HepG2 (cell line): ENCODE measurements around the gene TRRAP.

Experiments used
- ATF7-NPFF ChIP-seq: sonication (generic); formaldehyde crosslinking; IDR thresholded peaks from 2 replicates; pipeline ENCODE4 v1.8.1; 2023; ENCODE audit warnings: mild to moderate bottlenecking, low read depth, missing genetic modification reagents, moderate library complexity
- CBX1 ChIP-seq: IDR thresholded peaks from one replicate; pipeline ENCODE4 v1.6.1; 2016; ENCODE audit warnings: antibody characterized with exemption, low read depth
- ESRRA ChIP-seq: sonication (generic); formaldehyde crosslinking; IDR thresholded peaks from 2 replicates; pipeline ENCODE4 v1.5.1; 2020; ENCODE audit warnings: mild to moderate bottlenecking, low read depth, missing genetic modification reagents
- MYC ChIP-seq: sonication (generic); formaldehyde crosslinking; IDR thresholded peaks from 2 replicates; pipeline ENCODE4 v1.9.0; 2021; ENCODE audit warnings: missing genetic modification reagents, borderline replicate concordance
- PPARG ChIP-seq: conservative IDR thresholded peaks from 2 replicates; pipeline ENCODE4 v1.6.1; 2016; ENCODE audit warnings: missing biosample characterization, missing genetic modification reagents
- STAG1 ChIP-seq: sonication (generic); formaldehyde crosslinking; IDR thresholded peaks from 2 replicates; pipeline ENCODE4 v1.4.0; 2020; ENCODE audit warnings: missing genetic modification reagents
- TEAD3 ChIP-seq: optimal IDR thresholded peaks from 2 replicates; pipeline ENCODE3; 2016; ENCODE audit warnings: borderline replicate concordance
- TSC22D2 ChIP-seq: sonication (generic); formaldehyde crosslinking; IDR thresholded peaks from 2 replicates; pipeline ENCODE4 v1.5.1; 2020; ENCODE audit warnings: missing genetic modification reagents, mild to moderate bottlenecking, borderline replicate concordance
- XBP1 ChIP-seq: sonication (generic); formaldehyde crosslinking; IDR thresholded peaks from 2 replicates; pipeline ENCODE4 v1.5.0; 2020; ENCODE audit warnings: missing genetic modification reagents
- ZBTB7A ChIP-seq: sonication (generic); formaldehyde crosslinking; IDR thresholded peaks from 2 replicates; pipeline ENCODE4 v1.8.0; 2022; ENCODE audit warnings: mild to moderate bottlenecking, missing genetic modification reagents
- ZNF510 ChIP-seq: sonication (generic); formaldehyde crosslinking; IDR thresholded peaks from 2 replicates; pipeline ENCODE4 v1.4.0; 2020; ENCODE audit warnings: low read depth, mild to moderate bottlenecking, missing genetic modification reagents
- TF ChIP-seq, protein P1 (sequence below): sonication (generic); formaldehyde crosslinking; IDR thresholded peaks from 2 replicates; pipeline ENCODE4 v1.4.0; 2020; ENCODE audit warnings: missing genetic modification reagents

DNA sequence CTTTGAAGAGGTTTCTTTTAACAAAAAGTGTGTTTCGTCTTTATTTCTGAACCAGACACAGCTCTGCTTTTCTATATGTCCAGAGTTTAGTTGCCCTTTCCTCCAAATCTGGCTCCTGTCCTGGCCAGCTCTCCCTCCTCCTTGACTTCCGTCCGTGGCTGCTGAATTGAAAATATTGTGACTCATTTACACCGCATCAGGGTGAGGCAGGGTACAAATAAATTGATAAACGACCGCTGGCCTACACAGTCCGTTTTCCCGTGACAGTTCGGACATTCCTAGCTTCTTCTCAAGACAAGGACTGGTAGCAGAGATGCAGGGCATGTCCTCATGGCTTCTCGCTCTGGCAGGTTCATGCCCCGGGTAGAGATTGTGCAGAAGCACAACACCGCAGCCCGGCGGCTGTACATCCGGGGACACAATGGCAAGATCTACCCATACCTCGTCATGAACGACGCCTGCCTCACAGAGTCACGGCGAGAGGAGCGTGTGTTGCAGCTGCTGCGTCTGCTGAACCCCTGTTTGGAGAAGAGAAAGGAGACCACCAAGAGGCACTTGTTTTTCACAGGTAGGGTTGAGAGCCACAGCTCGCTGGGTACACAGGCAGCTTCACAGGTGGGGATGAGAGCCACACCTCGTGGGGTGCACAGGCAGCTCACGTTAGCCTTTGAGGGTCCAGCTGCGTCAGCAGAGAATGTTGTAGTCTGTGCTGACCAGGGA lies 126.6 kb downstream of the TRRAP start:
- TF ChIP-seq, protein P1, sequence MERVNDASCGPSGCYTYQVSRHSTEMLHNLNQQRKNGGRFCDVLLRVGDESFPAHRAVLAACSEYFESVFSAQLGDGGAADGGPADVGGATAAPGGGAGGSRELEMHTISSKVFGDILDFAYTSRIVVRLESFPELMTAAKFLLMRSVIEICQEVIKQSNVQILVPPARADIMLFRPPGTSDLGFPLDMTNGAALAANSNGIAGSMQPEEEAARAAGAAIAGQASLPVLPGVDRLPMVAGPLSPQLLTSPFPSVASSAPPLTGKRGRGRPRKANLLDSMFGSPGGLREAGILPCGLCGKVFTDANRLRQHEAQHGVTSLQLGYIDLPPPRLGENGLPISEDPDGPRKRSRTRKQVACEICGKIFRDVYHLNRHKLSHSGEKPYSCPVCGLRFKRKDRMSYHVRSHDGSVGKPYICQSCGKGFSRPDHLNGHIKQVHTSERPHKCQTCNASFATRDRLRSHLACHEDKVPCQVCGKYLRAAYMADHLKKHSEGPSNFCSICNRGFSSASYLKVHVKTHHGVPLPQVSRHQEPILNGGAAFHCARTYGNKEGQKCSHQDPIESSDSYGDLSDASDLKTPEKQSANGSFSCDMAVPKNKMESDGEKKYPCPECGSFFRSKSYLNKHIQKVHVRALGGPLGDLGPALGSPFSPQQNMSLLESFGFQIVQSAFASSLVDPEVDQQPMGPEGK (CRISPR knock-in tag) = no peak
- TF ChIP-seq CBX1 = no peak
- TF ChIP-seq TSC22D2 (CRISPR knock-in tag) = no peak
- TF ChIP-seq STAG1 (CRISPR knock-in tag) = no peak
- TF ChIP-seq XBP1 = no peak
- TF ChIP-seq PPARG (CRISPR knock-in tag) = no peak
- TF ChIP-seq ATF7-NPFF = no peak
- no peak for TF ChIP-seq MYC
- no peak for TF ChIP-seq TEAD3
- TF ChIP-seq ZBTB7A (CRISPR knock-in tag) = no peak
- TF ChIP-seq ESRRA (CRISPR knock-in tag) = no peak
- TF ChIP-seq ZNF510 (CRISPR knock-in tag) = no peak
